ENCODE measurements around the gene MAP4K4.

The MAP4K4 gene

DNA sequence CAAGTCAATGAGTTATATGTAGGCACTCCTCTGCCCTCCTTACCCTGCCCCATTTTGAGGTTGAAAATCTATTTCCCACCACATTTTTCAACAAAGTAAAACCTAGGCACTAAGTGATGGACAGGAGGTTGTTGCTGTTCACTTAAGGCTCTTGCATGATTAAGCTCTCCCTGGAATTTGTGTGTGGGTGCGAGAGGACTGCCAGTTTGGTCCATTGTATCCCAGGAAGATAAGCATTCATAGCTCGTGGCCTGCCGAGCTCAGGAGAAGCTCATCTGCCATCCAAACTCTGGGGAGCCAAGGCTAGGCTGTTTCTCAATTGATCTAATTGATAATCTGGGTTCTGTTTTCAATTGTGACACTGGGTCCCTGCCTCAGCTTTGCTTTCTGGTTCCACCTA is 4.7 kb upstream of the MAP4K4 start:
- DNase-seq (ENCODE audit: low read depth, low spot score): no peak

DNA sequence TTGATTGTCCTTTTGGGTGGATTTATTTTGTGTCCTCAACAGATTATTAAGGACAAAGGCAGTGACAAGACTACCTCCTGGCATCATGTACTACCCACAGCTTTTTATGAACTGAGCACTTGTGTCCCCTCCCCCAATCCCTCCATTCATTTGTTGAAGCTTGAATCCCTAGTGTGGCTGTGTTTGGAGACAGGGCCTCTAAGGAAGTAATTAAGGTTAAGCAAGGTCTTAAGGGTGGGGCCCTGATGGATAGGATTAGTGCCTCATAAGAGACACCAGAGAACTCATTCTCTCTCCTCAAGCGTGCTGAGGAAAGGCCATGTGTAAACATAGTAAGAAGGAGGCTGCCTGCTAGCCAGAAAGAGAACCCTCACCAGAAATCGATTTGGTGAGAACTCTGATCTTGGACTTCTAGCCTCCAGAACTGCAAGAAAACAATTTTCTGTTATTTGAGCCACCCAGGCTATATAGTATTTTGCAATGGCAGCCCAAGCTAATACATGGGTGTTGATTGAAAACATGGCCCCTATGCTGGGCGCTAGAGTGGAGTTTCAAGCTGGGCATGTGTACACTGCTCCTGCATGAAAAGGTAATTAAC is 3.4 kb upstream of the MAP4K4 start:
- no peak for DNase-seq (ENCODE audit: low read depth, low spot score)

DNA sequence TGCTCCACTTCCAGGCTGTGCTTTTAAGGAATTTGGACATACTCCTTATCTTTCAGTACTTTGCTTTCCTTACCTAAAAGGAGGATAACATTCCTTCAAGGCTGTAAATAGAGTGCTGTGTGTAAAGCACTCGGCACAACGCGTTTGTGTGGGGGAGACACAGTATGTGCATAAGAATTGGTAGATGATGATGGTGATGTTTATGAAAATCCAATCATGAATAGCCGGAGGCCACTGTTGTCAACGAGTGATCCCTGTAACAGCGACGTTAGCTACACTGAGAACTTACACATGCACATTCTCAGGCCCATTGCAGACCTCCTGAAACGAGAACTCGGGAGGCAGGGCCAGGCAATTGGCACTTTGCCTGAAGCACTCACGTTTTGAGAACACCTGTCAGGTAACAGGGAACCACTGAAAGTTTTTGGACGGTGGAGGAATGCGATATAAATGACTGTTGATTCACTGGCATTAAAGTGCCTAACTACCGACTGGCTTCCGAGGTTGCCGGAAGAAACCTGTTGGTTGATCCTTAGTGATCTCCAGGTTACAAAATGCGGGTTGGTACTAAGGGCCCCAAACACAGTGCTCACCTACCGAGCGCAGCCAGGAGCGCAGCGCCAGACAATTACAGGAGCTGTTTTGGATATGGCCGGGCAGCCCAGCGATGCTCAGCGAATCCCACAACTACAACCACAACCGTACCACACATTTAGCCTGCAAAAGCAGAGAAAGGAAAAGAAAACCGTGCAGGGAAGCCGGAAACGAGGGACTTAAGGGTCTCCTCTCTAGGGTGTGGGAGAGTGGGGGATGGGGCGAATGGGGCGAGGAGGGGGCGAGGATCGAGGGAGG is 1.0 kb upstream of the MAP4K4 start:
- DNase-seq (ENCODE audit: low read depth, low spot score): no peak

DNA sequence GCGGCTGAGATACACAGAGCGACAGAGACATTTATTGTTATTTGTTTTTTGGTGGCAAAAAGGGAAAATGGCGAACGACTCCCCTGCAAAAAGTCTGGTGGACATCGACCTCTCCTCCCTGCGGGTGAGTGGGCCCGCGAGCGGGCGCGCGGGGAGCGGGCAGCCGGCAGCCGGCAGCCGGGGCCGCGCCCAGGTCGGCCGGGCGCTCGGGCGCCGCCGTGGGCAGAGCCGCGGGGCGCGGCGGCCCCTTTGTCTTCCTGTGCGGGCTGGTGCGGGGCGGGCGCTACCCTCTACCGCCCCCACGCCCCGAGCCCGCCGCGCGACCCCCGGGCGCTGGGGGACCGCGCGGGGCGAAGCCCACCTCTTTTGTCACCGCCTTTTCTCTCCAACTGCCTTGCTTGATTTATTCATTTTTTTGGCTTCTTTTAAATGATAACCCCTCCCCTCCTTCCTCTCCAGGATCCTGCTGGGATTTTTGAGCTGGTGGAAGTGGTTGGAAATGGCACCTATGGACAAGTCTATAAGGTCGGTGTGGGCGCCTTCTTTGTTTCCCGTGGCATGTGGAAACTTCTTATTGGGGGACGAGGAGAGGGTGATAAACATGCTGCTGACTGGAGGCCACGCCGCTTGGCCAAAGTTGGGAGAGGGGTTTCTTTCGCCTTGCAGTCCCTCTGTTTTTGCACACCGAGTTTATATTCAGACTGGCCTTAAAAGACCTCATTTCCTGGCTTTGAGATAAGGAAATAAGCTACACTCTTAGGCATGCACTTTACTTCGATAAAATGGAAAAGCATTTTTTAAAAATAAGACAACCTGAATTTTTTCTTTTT is 722 bp downstream of the MAP4K4 start:
- no peak for DNase-seq (ENCODE audit: low read depth, low spot score)

DNA sequence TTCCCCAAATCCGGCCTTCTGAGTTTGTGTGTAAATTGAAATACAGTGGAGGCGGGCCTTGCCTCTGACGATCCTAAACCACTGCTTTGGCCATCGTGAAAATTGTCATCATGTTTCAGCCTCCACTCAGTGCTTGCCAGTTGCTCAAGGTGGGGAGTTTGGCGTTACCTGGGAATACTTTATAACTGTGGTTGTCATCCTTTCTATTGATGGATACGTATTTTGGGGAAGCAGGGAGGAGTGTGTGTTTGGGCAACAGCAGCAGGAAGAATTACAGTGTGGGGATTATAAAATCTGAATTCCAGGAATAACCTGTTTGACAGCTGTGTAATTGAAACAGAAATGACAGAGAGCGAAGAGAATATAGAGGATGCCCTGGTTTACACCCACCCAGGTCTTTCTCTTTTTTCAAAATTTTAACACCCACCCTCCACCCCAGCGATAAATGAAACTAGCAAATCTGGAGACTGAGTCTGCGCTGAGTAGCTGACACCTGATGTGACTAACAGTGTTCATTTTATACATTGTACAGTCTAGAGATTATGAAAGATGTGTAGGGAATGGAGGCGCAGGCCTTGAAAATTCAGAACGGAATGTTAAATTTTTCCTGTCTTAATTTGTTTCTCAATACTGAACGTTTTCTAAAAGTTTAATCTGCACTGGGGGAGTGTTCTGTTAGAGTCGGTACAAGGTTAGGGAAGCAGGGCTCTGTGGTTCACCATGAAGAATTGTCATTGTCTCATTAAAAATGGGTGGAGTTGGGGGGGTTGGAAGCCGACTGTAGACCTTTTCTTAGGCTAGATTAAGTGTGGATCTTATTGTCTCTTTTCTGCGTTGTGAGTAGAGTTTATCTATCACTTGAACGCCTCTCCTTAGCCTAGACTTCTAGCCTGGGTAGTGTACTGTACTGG is 1.6 kb downstream of the MAP4K4 start:
- no peak for DNase-seq (ENCODE audit: low read depth, low spot score)

DNA sequence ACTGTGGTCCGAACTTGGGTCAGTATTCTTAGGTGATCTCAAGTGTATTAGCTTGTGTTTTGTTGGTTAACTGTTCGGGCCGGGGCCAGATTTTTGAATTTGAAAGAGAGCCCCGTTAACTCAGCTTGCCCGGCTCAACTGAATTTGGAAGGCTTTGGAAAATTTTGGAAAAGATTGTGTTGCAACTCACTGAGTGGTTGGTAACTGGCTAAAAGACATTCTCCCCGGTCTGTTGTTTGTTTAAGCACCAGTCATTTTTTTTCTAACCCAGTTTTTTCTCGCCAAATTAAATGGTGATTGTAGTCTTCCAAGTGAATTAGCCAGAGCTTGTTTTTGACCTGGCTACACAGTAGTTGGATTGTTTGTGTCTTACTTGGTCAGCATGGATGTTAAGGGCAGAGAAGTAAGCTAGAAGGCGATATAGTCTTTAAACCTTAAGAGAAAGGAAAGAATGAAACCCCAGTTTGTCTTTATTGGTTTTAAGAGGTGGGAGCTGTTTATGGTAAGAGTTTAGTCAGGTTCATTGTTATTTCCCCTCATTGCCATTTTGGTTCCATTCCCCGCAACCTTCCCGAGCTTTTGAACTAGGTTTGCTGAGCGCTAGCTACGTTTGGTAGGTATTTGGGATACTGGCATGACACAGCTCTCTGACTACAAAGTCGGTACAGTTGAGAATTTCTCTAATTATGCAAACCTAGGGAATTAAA is 2.4 kb downstream of the MAP4K4 start:
- DNase-seq (ENCODE audit: low read depth, low spot score): no peak

DNA sequence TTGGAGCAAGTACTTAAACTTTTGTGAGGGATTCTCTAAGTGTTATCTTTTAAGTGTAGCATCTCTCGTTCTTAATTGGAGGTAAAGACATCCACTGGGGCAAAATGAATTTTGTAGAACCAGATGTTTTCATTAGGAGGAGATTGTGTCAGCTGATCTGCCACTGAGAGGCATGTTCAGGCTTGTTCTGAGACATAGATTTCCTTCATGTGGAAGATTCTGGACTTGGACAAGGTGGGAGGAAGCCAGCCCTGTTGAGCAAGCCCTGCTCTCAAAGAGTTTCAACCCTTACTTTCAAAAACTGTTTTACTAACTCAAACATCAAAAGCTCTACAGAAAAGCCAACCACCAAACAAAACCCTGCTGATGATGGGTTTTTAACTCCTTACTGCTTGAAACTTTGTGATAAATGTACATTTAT is 6.5 kb downstream of the MAP4K4 start:
- DNase-seq (ENCODE audit: low read depth, low spot score): no peak

DNA sequence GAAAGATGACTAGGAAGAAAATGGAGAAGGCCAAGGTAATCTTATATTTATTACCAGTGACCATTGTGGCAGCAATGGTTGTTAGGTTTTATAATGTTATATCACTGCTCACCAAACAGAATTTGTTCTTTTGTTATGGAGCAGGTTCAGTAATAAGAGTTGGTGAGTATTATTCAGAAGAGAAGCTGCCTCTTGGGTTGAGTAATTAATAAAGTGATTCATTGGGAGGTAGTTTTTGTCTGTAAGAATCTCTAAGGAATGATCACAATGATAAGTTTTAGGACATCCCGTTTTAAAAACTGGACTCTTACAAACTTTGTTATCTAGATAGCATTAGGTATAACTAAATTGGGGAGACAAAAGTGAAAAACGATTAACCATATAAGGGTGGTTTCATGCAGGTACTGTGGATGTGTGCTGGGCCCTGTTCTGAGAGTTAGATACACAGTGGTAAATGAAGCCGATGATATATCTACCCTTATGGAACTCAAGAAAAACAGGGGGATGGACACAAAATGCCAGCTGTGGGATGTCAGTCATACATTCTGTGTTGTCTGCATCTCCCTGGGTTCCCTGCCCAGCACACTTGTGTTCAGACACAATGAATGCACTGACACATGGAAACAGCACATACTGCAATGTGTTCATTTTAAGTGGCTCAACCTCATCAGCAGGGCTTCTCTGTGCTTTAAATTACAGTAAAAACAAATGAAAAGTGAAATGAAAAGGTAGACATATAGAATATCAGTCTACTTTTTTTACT is 7.5 kb downstream of the MAP4K4 start:
- DNase-seq (ENCODE audit: low read depth, low spot score): no peak

DNA sequence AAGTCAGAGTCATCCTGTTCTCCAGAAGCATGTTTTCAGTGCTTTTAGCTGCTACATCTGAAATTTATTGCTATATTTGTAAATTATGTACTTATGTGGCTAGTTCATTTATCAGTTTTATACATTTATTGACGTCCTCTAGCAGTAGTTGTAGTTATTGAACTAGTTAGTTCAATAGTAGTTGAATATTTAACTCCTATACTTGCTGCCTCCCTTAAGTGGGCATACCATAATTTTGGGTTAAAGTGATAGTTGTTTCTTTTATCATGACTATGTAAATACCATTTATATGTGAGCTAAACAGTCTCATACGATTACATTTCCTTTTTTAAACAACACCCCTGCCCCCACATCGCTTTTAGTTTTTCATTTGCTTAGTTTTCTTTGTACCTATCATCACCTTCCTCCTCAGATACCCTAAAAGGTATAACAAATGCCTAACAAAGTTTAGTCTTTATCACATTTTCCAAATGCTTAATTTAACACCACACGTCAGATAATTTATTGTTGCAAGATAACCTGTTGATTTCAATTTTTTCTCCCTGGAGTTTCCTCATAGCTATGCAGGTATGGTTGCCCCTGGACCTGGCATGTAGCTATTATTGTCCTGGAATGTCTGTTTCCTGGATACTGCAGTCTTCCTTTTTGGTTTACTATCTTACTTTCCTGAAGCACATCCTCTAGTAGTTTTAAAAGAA is 8.8 kb downstream of the MAP4K4 start:
- no peak for DNase-seq (ENCODE audit: low read depth, low spot score)

DNA sequence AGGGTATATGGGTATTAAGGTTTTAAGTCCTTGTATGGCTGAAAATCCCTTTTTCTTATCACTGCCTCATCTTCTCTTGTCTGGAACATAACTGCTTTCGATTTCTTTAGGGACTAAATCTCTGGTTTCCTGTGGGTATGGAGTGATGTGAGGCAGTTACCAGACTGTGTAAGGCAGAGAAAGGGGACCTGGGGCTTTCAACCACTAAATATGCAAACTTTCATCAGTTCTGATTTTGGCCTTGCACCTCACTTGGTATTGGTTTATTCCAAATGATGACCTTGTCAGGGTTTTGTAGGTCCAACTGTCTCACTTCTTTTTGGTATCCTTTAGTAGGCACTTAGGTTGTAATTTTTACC is 9.3 kb downstream of the MAP4K4 start:
- no peak for DNase-seq (ENCODE audit: low read depth, low spot score)

DNA sequence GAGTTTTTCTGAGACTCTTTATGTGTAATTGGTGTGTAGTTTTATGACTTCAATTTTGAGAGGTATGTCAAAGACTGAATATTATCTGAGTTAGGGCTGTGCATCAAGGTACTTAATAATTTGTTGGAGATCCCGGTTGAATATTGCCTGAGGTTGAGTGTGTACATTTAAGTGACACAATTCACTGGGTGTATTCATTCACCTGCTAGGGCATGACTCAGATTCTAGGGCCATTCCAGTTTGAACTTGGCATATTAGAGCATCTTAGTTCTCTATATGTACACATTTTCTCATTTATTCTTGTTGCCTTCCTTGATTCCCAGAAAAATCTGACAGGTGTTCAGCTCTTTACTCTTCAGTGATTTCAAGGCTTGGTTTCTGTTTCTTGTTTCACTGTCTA is 12.5 kb downstream of the MAP4K4 start:
- no peak for DNase-seq (ENCODE audit: low read depth, low spot score)

DNA sequence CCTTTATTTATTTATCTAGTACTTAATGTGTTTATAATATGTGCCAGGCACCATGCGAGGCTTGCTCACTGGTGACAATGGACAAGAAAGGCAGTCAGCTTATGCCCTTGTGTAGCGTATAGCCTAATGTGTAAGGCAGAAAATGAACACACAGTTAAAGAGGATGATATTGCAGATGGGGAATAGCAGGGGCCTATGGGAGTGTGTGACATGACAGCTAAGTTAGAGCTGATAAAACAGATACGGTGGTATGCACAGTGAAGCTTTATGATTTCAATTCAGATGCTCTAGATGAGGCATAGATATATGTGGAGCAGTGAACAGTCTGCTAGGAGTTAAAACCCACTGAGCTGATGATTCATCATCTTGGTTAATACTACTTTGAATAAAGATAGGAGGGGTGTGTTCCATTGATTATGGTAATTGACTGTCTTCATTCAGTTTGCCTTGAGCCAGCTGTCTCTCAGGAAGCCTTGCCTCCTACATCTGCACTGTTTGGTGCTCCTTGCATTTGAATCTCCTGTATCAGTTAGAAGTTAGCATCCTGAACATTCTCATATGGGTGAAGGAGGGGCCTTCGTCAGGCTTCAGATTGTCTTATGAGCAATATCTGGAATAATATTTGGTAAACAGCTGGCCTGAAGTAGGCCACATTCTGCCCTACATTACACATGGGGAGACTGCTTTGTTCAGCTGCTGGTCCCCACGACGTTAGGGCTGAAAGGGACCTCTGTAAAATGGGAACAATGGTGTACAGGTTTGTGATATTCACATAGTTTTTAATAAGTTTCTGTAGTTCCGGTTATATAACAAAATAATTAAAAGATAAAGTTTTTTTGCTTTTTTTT is 13.2 kb downstream of the MAP4K4 start:
- no peak for DNase-seq (ENCODE audit: low read depth, low spot score)

DNA sequence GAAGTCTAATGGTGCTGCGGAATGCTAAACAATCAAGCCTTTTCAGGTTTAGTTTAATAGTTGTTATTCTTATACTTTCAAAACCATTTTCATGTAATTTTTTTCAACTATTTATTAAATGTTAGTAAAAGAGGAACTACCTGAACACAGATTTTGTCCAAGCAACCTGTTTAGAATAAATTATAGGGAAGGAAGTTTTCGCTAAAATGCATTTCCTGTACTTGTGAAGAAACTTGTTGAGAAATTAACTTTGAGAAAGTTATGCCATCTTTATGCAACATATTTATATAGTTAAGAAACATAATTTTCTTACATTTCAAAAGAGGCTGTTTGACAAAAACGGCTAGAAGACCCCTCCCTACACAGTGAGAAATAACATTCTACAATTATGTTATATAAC is 16.6 kb downstream of the MAP4K4 start:
- no peak for DNase-seq (ENCODE audit: low read depth, low spot score)

DNA sequence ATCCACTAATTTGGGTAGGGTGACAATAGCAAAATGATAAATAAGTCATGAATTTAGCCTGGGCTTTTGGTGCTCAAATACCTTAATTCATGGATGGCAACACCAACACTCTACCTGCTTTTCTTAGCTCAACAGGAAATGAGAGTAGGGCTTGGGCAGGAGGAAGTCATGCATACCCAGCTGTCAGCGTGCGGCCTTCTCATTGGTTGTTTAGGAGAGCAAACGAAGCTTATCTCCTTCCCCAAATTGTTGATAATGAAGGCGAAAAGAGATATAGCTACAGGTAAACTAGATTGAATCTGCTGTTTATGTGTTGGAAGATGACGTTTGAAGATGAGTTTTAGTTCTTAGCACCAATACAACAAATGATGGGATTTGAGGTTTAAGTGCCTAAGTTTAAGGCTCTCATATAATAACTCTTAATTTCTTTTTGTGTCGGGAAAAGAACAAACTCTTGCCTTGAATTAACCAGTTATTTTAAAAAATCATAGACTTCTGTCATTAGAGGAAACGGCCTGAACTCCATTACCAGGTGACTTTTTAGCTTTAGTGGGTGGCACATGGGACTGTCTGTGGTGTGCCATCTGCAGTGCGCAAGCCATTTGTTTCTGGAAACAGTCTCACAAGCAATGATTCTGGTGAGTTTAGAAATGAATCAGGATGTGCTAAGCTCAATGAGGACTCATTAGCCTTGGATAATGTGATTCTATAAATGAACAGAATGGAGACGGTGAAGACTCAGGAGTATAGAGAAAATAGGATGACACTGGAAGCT is 19.8 kb downstream of the MAP4K4 start:
- DNase-seq (ENCODE audit: low read depth, low spot score): no peak

DNA sequence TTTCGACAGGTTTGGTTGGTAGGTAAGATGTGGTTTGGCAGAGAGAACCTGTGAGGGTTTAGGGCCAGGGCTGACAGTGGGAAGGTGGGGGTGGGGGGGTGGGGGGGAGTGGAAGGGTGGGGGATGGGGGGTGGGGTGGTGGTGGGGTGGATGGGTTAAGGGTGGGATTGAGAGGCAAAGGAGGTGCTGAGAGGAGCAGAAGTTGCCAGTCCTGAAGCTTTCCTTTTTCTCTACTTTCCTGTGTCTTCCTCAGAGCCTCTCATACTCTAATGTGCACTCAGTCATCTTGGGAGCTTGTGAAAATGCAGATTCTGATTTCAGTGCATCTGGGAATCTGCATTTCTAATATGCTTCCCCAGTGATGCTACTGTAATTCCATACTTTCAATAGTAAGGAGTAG is 21.0 kb downstream of the MAP4K4 start:
- DNase-seq (ENCODE audit: low read depth, low spot score): no peak

DNA sequence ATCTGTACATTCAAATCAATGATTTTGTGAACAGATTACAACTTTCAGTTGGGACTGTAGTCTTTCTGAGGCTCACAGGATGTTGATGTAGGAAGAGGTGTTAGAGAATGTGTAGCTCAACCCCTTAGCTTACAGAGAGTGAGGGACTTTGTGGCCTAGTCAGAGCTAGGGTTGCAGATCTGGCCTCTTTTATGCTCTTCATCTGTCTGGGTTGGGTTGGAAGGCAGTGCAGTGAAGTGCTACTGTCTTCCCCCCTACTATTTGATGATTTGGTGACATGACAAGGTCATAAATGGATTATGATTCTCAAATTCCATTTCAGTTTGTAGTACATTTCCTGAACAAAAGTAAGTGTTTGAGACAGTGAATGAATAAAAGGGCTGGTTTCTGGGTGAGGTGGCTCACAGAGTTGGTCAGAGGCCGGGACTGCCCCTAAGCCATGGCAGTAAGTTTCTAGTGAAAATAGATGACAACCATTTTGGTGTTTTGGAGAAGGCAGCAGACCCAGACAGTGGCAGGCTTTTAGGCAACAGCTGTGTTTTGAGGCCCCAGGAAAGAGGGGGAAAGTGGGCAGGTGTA is 21.6 kb downstream of the MAP4K4 start:
- DNase-seq (ENCODE audit: low read depth, low spot score): no peak

DNA sequence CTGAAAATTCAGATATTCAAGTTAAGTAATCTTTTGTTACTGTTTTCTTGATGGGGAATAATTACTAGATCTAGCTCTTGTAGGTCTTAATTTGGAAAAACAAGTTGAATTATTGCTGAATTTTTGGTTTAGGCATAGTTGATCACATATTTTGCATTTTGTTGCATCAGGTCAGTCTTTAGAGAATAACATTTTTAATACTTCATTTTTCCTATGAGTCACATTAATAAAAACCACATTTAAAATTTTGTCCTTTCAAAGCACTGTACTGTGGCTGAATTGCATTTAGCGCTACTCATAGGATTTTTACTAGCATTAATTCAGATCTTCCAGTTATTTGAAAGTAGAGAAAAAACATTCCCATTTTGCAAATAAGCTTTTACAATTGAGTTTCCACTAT is 23.2 kb downstream of the MAP4K4 start:
- DNase-seq (ENCODE audit: low read depth, low spot score): no peak

DNA sequence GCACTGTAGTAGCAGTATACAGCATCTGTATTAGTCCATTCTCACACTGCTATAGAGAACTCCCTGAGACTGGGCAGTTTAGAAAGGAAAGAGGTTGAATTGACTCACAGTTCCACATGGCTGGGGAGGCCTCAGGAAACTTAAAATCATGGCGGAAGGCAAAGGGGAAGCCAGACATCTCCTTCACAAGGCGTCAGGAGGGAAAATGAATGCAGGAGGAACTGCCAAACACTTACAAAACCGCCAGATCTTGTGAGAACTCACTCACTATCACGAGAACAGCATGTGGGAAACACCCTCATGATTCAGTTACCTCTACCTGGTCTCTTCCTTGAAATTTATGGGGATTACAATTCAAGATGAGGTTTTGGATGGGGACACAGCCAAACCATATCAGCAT is 25.4 kb downstream of the MAP4K4 start:
- DNase-seq (ENCODE audit: low read depth, low spot score): no peak
